Brain microvascular endothelial cell (primary cell): ENCODE data around the gene TOR1A.

Source experiments
- DNase-seq: peaks from one replicate; pipeline ENCODE4 v3.0.0-alpha.2; 2020
- H3K27ac ChIP-seq: fragments of 250-450 bp; sonication (Bioruptor Pico); 2 replicates; pipeline ENCODE4 v1.5.1; 2020; ENCODE audit warnings: mild to moderate bottlenecking, moderate library complexity
- H3K27me3 ChIP-seq: fragments of 250-450 bp; sonication (Bioruptor Pico); replicated peaks from 2 replicates; pipeline ENCODE4 v1.5.1; 2020; ENCODE audit warnings: mild to moderate bottlenecking
- H3K36me3 ChIP-seq: fragments of 250-450 bp; sonication (Bioruptor Pico); replicated peaks from 2 replicates; pipeline ENCODE4 v1.5.1; 2020; ENCODE audit warnings: mild to moderate bottlenecking
- H3K4me3 ChIP-seq: 2 replicates; pipeline ENCODE4 v1.5.1; 2011; ENCODE audit warnings: low read depth, mild to moderate bottlenecking, control low read depth, low read length, moderate library complexity
- CTCF ChIP-seq: IDR thresholded peaks from 2 replicates; pipeline ENCODE4 v1.5.1; 2011; ENCODE audit warnings: low read depth, mild to moderate bottlenecking, moderate library complexity, low read length, control low read depth, inconsistent platforms; ENCODE audit errors: missing control alignments
- in situ Hi-C: cut with HindIII; loops from 2 replicates; pipeline ENCODE4 v1.10.0; 2017; ENCODE audit warnings: low sequenced_read_pairs, low pct_ligation_motif_present

The TOR1A gene

GRCh38 chr9:129822898-129823541 is 916 bp downstream of the TOR1A start:
- Histone ChIP-seq H3K27ac (no peak overlapping the region), H3K27me3 (no peaks in the 10 kb centered on the region), H3K4me3 (peak overlapping the region; percentile 87), H3K36me3 (peaks cover 43% of the 10 kb centered on the region)
- no peak for DNase-seq
- in situ Hi-C loops = no loop called here
- no peak for TF ChIP-seq CTCF

- DNase-seq = no peak
- in situ Hi-C loops = no loop called here
- H3K36me3 ChIP-seq = peaks cover 57% of the 10 kb centered on the region
- no peak for TF ChIP-seq CTCF
- no peak overlapping the region for H3K27ac ChIP-seq
- H3K27me3 ChIP-seq = no peaks in the 10 kb centered on the region
- H3K4me3 ChIP-seq = no peak overlapping the region
Observed at GRCh38 chr9:129816501-129817435, 7.2 kb downstream of the TOR1A start.

GRCh38 chr9:129815278-129815677 is 8.7 kb downstream of the TOR1A start:
- no peak for DNase-seq
- no peaks in the 10 kb centered on the region for H3K27me3 ChIP-seq
- TF ChIP-seq CTCF = no peak
- in situ Hi-C loops = no loop called here
- no peak overlapping the region for H3K4me3 ChIP-seq
- peaks cover 48% of the 10 kb centered on the region for H3K36me3 ChIP-seq
- H3K27ac ChIP-seq = no peak overlapping the region

- in situ Hi-C loops = no loop called here
- H3K27ac ChIP-seq = no peak overlapping the region
- H3K36me3 ChIP-seq = peaks cover 48% of the 10 kb centered on the region
- H3K27me3 ChIP-seq = no peaks in the 10 kb centered on the region
- no peak for DNase-seq
- no peak overlapping the region for H3K4me3 ChIP-seq
- no peak for TF ChIP-seq CTCF
Observed at GRCh38 chr9:129814432-129815223, 9.3 kb downstream of the TOR1A start.

- DNase-seq = no peak
- no peak for TF ChIP-seq CTCF
- H3K27me3 ChIP-seq = no peaks in the 10 kb centered on the region
- no peak overlapping the region for H3K4me3 ChIP-seq
- in situ Hi-C loops = no loop called here
- no peak overlapping the region for H3K27ac ChIP-seq
- peaks cover 50% of the 10 kb centered on the region for H3K36me3 ChIP-seq
Observed at GRCh38 chr9:129813661-129814060, 10.3 kb downstream of the TOR1A start.
